Mesothelial cell of epicardium (in vitro differentiated cells): Measurements from ENCODE around the gene PDGFB. TPM values are rescaled to one million over a fixed set of nuclear protein-coding genes. Genes with fewer than 3 reads are reported as not detected.

Experiments used
- DNase-seq, 2 experiments: peaks; one replicate each; pipeline ENCODE4 v3.0.0; 2021; ENCODE audit warnings: low spot score in 2 of 2; ENCODE audit not compliant: unreplicated experiment in 2 of 2
- H3K27ac Mint-ChIP-seq: 2 replicates; pipeline ENCODE4 v1.8.0; 2021; ENCODE audit warnings: mixed read lengths
- H3K27me3 Mint-ChIP-seq: 2 replicates; pipeline ENCODE4 v1.8.0; 2021; ENCODE audit warnings: low read depth, mixed read lengths
- H3K36me3 Mint-ChIP-seq: 2 replicates; pipeline ENCODE4 v1.8.0; 2021; ENCODE audit warnings: mixed read lengths
- H3K4me1 Mint-ChIP-seq: 2 replicates; pipeline ENCODE4 v1.8.0; 2021; ENCODE audit warnings: mixed read lengths
- H3K4me3 Mint-ChIP-seq: 2 replicates; pipeline ENCODE4 v1.8.0; 2021; ENCODE audit warnings: mild to moderate bottlenecking, moderate library complexity, mixed read lengths
- H3K9me3 Mint-ChIP-seq: 2 replicates; pipeline ENCODE4 v1.8.0; 2021; ENCODE audit warnings: mixed read lengths
- total RNA-seq: library from RNA; stranded (reverse); gene quantifications from 3 replicates; pipeline ENCODE4 v1.2.1, GENCODE V29; 2021
- TF ChIP-seq, protein P1 (sequence below): fragments of 200-600 bp; sonication (generic); IDR thresholded peaks from one replicate; pipeline ENCODE4 v1.5.0; 2021; ENCODE audit warnings: antibody characterized with exemption; ENCODE audit not compliant: unreplicated experiment

The PDGFB gene
- total RNA-seq, 1 donor from 2014 or later, result 14.7 TPM

- peak in 1 of 2 experiments; percentile 56 for DNase-seq
- Mint-ChIP-seq H3K4me1 (peaks cover 35% of the 10 kb centered on the region), H3K27me3 (peaks cover 35% of the 10 kb centered on the region), H3K4me3 (peak overlapping the region; percentile 85), H3K9me3 (no peaks in the 10 kb centered on the region), H3K36me3 (no peaks in the 10 kb centered on the region), H3K27ac (peak overlapping the region; percentile 91)
- TF ChIP-seq, protein P1, sequence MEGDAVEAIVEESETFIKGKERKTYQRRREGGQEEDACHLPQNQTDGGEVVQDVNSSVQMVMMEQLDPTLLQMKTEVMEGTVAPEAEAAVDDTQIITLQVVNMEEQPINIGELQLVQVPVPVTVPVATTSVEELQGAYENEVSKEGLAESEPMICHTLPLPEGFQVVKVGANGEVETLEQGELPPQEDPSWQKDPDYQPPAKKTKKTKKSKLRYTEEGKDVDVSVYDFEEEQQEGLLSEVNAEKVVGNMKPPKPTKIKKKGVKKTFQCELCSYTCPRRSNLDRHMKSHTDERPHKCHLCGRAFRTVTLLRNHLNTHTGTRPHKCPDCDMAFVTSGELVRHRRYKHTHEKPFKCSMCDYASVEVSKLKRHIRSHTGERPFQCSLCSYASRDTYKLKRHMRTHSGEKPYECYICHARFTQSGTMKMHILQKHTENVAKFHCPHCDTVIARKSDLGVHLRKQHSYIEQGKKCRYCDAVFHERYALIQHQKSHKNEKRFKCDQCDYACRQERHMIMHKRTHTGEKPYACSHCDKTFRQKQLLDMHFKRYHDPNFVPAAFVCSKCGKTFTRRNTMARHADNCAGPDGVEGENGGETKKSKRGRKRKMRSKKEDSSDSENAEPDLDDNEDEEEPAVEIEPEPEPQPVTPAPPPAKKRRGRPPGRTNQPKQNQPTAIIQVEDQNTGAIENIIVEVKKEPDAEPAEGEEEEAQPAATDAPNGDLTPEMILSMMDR, result no peak
Observed at GRCh38 chr22:39243439-39244135, 1.2 kb downstream of the PDGFB start.

DNA sequence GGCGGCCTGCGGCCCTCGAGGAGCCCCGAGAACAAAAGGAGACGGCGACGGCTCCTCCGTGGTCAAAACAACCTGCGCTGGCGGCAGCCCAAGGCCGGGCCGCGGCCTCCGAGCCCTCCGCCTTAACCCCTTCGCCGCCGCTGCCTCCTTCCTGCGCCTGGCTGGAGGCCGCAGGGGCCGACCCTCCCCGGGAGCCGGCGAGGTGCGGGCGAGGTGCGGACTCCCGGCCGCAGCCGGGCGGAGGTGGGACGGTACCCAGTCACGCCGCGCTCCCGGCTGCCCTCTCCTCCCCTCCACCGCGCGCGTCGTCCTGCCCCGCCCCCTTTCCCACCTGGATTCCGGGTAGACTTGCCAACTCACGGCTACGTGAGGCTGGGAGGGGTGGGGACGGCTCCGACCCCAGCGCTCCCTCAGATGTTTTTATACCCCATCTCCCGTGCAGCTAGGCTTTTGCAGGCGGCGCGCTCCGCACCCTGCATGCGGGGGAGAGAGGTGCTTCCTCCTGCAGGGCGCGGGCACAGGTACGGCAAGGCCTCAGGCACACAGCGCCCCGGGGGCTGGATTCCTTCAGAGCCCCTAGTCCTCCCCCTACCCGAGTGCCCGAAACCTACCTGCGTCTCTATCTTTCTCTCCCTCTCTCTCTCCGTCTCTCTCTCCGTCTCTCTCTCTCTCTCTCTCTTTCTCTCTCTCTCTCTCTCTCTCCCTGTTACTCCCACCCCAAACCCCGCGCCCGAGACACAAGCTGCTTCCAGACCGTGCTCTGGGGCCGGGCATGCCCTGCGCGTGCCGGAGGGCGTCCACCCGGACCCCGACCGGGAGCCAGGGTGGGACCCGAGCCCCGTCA is 2.0 kb downstream of the PDGFB start:
- Mint-ChIP-seq H3K4me3 (peak overlapping the region; percentile 85), H3K36me3 (no peaks in the 10 kb centered on the region), H3K4me1 (peaks cover 35% of the 10 kb centered on the region), H3K27ac (peak overlapping the region; percentile 96), H3K27me3 (peaks cover 35% of the 10 kb centered on the region), H3K9me3 (no peaks in the 10 kb centered on the region)
- peak; percentile 55 to 75 for DNase-seq
- TF ChIP-seq, protein P1, result no peak

DNA sequence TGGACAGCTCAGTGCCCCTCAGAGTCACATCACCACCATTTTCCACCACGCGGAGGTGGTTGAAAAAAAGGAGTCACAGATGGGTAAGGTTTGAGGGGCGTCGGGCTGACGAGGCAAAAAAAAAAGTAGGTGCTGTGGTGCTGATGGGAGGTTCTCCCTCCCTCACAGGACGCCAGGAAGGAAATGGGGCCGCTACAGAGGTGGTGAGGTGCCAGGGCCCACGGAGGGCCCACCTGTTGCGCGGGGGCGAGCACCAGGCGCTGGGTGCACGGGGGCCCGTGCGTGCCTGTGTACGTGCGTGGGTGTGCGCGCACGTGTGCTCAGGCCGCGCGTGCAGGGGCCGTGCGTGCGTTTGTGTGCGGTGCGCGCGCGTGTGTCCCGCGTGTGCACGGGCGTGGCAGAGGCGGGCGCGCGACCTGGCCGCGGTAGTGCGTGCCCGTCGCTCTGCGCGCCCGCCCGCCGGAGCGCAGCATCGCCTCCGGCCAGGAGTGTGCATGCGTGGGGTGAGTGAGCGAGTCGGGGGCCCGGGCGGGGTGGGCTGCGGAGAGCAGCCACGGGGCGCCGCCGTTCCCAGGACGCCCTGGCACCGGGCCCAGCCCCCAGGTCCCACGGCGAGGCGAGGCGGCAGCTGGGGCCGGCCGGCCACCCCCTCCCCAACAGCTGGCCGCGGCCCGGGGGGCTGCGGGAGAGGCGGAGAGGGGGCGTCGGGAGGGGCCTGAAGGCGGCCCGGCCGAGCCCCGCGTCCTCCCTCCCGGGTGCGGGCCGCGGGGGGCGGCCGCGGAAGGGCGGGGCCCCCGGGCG is 2.8 kb downstream of the PDGFB start:
- no peaks in the 10 kb centered on the region for H3K36me3 Mint-ChIP-seq
- peak in 1 of 2 experiments; percentile 61 for DNase-seq
- H3K4me3 Mint-ChIP-seq, result peak overlapping the region; percentile 80
- peak overlapping the region; percentile 98 for H3K27ac Mint-ChIP-seq
- H3K27me3 Mint-ChIP-seq, result peaks cover 35% of the 10 kb centered on the region
- TF ChIP-seq, protein P1, result no peak
- H3K9me3 Mint-ChIP-seq, result no peaks in the 10 kb centered on the region
- H3K4me1 Mint-ChIP-seq, result peaks cover 43% of the 10 kb centered on the region

DNA sequence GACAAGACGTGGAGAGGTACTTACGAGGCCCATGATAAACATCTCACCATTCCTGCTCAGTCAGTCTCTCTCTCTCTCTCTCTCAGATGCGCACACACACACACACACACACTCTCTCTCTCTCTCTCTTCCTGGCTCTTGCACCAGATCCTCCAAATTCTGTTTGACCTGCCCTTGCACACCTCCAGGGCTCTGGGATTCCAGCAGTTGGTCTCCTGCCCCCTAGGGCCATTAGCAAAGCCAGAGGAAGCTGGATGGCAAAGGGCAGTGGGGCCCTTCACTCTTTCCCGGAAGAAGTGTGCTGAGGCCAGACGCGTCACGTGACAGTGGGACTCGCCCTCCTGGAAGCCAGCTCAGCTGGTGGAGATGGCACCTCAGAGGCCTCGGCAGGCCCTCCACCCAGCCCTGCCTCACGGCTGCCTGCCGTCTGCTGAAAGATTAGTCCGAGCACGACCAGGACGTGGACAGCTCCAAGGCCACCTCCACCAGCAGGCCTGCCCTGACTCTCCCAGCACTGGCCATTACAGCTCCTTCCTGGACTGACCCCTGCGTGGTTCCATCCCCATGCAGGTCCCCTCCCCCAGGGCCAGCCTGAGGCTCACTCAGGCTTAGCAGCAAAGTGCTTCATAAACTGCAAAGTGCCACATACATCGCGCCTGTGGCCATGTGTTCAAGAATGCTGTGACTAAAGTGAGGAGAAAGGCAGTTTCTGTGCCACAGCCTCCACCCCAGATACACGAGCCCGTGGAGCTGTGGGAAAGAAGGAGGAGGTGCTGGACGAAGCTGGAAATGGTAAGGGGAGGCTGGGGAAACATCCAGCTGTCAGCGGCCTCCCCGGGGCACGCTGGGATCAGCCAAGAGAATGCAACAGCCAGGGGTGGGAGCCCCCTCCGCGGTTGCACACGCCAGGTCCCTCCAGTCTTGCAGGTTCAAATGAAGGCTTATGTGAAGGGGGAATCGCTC is 3.7 kb downstream of the PDGFB start:
- TF ChIP-seq, protein P1, result no peak
- Mint-ChIP-seq H3K27me3 (peaks cover 29% of the 10 kb centered on the region), H3K9me3 (no peaks in the 10 kb centered on the region), H3K36me3 (no peaks in the 10 kb centered on the region), H3K27ac (peak overlapping the region; percentile 98), H3K4me1 (peaks cover 52% of the 10 kb centered on the region), H3K4me3 (peak overlapping the region; percentile 80)
- peak; percentile 49 to 64 for DNase-seq
